ENCODE measurements around the gene NAALADL1.

DNA sequence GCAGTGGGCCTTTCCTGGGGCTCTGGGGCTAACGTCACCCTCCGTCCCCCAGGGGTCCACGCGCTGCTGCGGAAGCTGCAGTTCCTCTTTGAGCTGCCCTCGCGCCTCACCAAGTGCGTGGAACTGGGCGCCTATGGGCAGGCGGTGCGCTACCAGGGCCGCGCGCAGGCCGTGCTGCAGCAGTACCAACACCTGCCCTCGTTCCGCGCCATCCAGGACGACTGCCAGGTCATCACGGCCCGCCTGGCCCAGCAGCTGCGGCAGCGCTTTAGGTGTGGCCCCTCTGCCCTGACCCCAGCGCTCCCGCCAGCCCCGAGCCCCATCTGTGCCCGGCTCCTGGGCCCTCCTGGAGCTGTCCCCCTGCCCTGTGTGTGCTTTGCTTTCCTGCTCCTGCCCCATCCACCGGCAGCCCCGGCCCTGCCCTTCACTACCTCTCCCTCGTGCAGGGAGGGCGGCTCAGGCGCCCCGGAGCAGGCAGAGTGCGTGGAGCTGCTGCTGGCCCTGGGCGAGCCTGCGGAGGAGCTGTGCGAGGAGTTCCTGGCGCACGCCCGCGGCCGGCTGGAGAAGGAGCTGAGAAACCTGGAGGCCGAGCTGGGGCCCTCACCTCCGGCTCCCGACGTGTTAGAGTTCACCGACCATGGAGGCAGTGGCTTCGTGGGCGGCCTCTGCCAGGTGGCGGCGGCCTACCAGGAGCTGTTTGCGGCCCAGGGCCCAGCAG lies 49.6 kb upstream of the NAALADL1 start:
- TF ChIP-seq, protein P1, sequence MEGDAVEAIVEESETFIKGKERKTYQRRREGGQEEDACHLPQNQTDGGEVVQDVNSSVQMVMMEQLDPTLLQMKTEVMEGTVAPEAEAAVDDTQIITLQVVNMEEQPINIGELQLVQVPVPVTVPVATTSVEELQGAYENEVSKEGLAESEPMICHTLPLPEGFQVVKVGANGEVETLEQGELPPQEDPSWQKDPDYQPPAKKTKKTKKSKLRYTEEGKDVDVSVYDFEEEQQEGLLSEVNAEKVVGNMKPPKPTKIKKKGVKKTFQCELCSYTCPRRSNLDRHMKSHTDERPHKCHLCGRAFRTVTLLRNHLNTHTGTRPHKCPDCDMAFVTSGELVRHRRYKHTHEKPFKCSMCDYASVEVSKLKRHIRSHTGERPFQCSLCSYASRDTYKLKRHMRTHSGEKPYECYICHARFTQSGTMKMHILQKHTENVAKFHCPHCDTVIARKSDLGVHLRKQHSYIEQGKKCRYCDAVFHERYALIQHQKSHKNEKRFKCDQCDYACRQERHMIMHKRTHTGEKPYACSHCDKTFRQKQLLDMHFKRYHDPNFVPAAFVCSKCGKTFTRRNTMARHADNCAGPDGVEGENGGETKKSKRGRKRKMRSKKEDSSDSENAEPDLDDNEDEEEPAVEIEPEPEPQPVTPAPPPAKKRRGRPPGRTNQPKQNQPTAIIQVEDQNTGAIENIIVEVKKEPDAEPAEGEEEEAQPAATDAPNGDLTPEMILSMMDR (IDR thresholded peaks at IDR 0.05), result no peak
- TF ChIP-seq POLR2A (IDR thresholded peaks at IDR 0.05), result no peak
